HL-60 (cell line): ENCODE data around the gene ZNF343.

Source experiments
- DNase-seq, 2 experiments: peaks; one replicate each; pipeline ENCODE4 v3.0.0-alpha.2; 2010 to 2020; ENCODE audit warnings: low read depth in 1 of 2, low spot score in 1 of 2
- H3K27ac ChIP-seq: fragments of 250-450 bp; sonication (Bioruptor Pico); replicated peaks from 2 replicates; pipeline ENCODE4 v1.5.1; 2020; ENCODE audit warnings: mild to moderate bottlenecking, moderate library complexity
- H3K27me3 ChIP-seq: fragments of 250-450 bp; sonication (Bioruptor Pico); 2 replicates; pipeline ENCODE4 v1.5.1; 2021; ENCODE audit warnings: mild to moderate bottlenecking, moderate library complexity; ENCODE audit not compliant: insufficient read depth, poor library complexity, severe bottlenecking
- H3K4me3 ChIP-seq: replicated peaks from 2 replicates; pipeline ENCODE4 v1.5.1; 2011; ENCODE audit warnings: mild to moderate bottlenecking, control low read depth, low read length; ENCODE audit not compliant: insufficient read depth
- GABPA ChIP-seq: IDR thresholded peaks from 2 replicates; pipeline ENCODE4 v1.6.1; 2012; ENCODE audit warnings: low read depth
- POLR2AphosphoS5 ChIP-seq: IDR thresholded peaks from 2 replicates; pipeline ENCODE4 v1.6.1; 2012; ENCODE audit warnings: low read depth
- SPI1 ChIP-seq: IDR thresholded peaks from 2 replicates; pipeline ENCODE4 v1.6.1; 2012; ENCODE audit warnings: low read depth, mild to moderate bottlenecking, borderline replicate concordance
- TF ChIP-seq, protein P1 (sequence below): IDR thresholded peaks from 2 replicates; pipeline ENCODE4 v1.6.1; 2012; ENCODE audit warnings: low read depth; ENCODE audit not compliant: insufficient replicate concordance
- TF ChIP-seq, protein P2 (sequence below): IDR thresholded peaks from one replicate; pipeline ENCODE4 v1.5.1; 2011; ENCODE audit warnings: low read length, control low read depth, inconsistent platforms; ENCODE audit not compliant: insufficient read depth

ZNF343 gene

DNA sequence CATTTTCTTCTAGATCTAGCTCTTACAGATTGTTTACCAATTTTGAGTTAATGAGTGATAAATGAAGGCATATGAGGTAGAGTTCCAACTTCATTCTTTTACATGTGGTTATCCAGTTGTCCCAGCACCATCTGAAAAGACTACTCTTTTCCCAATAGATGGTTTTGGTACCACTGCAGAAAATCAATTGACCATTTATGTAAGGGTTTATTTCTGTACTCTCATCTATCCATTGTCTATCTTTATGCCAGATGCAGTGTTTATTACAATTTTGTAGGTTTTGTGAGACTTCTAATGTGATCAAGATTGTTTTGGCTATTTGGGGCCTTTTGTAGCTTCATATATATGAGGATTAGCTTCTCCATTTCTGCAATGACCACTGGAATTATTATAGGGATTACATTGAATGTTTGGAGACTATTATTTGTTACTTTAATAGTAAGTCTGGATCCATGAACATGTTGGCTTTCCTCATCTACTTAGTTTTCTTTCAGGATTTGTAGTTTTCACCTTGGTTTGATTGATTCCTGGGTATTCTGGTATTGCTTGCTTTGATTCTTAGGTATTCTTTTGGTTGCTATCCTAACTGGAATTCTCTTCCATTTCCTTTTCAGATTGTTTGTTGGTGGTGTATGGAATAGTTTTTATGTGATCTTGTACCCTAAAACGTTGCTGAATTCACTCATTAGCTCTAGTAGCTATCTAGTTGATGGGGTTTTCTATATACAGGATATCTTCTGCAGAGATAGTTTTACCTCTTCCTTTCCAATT is 48.5 kb downstream of the ZNF343 start:
- no peaks in the 10 kb centered on the region for H3K27me3 ChIP-seq
- H3K27ac ChIP-seq: no peak overlapping the region
- H3K4me3 ChIP-seq: no peak overlapping the region
- no peak for DNase-seq
- TF ChIP-seq, protein P1, sequence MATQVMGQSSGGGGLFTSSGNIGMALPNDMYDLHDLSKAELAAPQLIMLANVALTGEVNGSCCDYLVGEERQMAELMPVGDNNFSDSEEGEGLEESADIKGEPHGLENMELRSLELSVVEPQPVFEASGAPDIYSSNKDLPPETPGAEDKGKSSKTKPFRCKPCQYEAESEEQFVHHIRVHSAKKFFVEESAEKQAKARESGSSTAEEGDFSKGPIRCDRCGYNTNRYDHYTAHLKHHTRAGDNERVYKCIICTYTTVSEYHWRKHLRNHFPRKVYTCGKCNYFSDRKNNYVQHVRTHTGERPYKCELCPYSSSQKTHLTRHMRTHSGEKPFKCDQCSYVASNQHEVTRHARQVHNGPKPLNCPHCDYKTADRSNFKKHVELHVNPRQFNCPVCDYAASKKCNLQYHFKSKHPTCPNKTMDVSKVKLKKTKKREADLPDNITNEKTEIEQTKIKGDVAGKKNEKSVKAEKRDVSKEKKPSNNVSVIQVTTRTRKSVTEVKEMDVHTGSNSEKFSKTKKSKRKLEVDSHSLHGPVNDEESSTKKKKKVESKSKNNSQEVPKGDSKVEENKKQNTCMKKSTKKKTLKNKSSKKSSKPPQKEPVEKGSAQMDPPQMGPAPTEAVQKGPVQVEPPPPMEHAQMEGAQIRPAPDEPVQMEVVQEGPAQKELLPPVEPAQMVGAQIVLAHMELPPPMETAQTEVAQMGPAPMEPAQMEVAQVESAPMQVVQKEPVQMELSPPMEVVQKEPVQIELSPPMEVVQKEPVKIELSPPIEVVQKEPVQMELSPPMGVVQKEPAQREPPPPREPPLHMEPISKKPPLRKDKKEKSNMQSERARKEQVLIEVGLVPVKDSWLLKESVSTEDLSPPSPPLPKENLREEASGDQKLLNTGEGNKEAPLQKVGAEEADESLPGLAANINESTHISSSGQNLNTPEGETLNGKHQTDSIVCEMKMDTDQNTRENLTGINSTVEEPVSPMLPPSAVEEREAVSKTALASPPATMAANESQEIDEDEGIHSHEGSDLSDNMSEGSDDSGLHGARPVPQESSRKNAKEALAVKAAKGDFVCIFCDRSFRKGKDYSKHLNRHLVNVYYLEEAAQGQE: no peak
- no peak for TF ChIP-seq POLR2AphosphoS5

DNA sequence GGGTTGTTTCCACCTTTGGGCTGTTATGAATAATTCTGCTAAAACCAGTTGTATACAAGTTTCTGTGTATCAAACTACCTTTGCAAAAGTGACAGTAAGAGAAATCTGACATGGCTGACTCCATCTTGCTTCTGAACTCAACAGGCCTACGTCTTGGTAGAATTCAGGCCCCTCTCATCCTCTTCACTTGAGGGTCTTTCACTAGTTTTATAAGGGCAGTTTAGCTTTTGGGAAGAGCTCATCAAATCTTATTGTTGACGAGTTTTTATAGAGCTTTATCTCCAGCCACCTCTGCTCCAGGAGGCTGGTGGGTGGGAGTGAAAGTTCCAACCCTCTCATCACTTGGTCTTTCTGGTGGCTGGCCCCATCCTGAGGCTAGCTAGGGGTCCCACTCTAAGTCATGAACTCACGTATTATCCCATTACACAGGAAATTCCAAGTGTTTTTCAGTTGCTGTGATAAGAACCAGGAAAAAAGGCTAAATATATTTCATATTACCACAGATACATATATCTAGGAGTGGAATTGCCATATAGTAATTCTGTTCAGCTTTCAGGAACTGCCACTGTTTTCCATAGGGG is 49.7 kb downstream of the ZNF343 start:
- no peak for DNase-seq
- H3K4me3 ChIP-seq: no peak overlapping the region
- no peak overlapping the region for H3K27ac ChIP-seq
- no peaks in the 10 kb centered on the region for H3K27me3 ChIP-seq
- TF ChIP-seq GABPA (no peak), POLR2AphosphoS5 (peak; percentile 54; the same call in 1 of the 2 replicates)
- TF ChIP-seq, protein P2, sequence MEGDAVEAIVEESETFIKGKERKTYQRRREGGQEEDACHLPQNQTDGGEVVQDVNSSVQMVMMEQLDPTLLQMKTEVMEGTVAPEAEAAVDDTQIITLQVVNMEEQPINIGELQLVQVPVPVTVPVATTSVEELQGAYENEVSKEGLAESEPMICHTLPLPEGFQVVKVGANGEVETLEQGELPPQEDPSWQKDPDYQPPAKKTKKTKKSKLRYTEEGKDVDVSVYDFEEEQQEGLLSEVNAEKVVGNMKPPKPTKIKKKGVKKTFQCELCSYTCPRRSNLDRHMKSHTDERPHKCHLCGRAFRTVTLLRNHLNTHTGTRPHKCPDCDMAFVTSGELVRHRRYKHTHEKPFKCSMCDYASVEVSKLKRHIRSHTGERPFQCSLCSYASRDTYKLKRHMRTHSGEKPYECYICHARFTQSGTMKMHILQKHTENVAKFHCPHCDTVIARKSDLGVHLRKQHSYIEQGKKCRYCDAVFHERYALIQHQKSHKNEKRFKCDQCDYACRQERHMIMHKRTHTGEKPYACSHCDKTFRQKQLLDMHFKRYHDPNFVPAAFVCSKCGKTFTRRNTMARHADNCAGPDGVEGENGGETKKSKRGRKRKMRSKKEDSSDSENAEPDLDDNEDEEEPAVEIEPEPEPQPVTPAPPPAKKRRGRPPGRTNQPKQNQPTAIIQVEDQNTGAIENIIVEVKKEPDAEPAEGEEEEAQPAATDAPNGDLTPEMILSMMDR: no peak

DNA sequence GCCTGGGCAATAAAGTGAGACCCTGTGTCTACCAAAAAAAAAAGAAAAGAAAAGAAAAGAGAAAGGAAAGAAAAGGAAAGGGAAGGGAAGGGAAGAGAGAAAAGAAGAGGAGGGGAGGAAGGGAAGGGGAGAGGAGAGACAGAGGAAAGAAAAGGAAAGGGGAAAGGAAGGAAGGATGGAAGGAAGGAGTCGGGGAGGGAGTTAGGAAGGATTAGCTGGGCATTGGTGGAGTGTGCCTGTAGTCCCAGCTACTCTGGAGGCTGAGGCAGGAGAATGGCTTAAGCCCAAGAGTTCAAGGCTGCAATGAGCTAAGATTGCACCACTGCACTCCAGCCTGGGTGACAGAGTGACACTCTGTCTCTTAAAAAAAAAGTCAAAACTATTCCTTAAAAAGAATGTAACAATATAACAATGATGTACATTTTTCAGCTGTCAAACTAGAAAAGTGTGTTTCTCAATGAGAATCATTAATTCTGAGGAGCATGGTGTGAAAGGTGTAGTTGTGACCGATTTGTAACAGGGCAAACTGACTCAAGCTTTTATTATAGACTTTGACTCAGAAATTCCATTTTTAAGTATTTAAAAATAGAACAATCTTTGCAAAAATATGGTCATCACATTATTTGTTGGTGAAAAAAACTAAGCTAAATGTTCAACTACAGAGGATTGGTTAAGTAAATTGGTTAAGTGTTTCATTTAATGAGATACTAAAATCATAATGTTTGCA is 52.8 kb downstream of the ZNF343 start:
- no peak for DNase-seq
- Histone ChIP-seq H3K27ac (no peak overlapping the region), H3K27me3 (no peaks in the 10 kb centered on the region), H3K4me3 (no peak overlapping the region)
- TF ChIP-seq SPI1 (no peak), POLR2AphosphoS5 (no peak), GABPA (no peak)
- TF ChIP-seq, protein P1: no peak
- TF ChIP-seq, protein P2: no peak

DNA sequence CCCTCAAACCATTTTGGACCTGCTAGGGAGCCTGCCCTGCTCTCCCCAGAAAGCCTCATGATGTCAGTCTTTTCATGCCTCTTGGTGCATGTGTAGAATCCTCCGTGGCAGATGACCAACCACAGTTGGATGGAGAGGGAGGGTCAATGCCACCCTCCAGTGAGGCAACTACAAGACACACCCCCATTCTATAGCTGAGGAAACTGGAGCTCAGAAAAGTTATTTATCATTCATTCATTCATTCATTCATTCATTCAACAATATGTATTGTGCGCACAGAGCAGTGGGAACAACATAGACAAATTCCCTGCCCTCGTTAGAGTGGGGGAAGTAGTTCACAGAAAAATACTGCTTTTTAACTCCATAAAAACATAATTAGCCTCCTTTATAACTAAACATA is 54.9 kb downstream of the ZNF343 start:
- no peak for DNase-seq
- no peak overlapping the region for H3K4me3 ChIP-seq
- no peak overlapping the region for H3K27ac ChIP-seq
- H3K27me3 ChIP-seq: no peaks in the 10 kb centered on the region
- TF ChIP-seq GABPA: no peak
- no peak for TF ChIP-seq SPI1
- no peak for TF ChIP-seq POLR2AphosphoS5
- TF ChIP-seq, protein P1: no peak
- TF ChIP-seq, protein P2: no peak
